ENCODE results near the gene ATMIN.

The ATMIN gene

GRCh38 chr16:81035398-81035974 lies at the start of gene ATMIN:
TSS of gene ATMIN (plus strand) at chr16:81035842. CDS start at chr16:81035871, 29 bp downstream.
- DNase-seq (ENCODE audit: low read depth in 2 of 2): peak; percentile 65 to 83

GRCh38 chr16:80986557-80986956 lies 49.1 kb upstream of the ATMIN start:
- DNase-seq (ENCODE audit: low read depth in 2 of 2): no peak

- DNase-seq (ENCODE audit: low read depth in 2 of 2): no peak
Observed at GRCh38 chr16:80988756-80989155, 46.9 kb upstream of the ATMIN start.

GRCh38 chr16:80989801-80990200 lies 45.8 kb upstream of the ATMIN start:
- no peak for DNase-seq (ENCODE audit: low read depth in 2 of 2)

- no peak for DNase-seq (ENCODE audit: low read depth in 2 of 2)
Observed at GRCh38 chr16:80990577-80990976, 45.1 kb upstream of the ATMIN start.

- DNase-seq (ENCODE audit: low read depth in 2 of 2): no peak
Observed at GRCh38 chr16:80990978-80991377, 44.7 kb upstream of the ATMIN start.

- DNase-seq (ENCODE audit: low read depth in 2 of 2): no peak
Observed at GRCh38 chr16:80991792-80992430, 43.7 kb upstream of the ATMIN start.

- no peak for DNase-seq (ENCODE audit: low read depth in 2 of 2)
Observed at GRCh38 chr16:80992676-80993293, 42.9 kb upstream of the ATMIN start.

- no peak for DNase-seq (ENCODE audit: low read depth in 2 of 2)
Observed at GRCh38 chr16:80993307-80993706, 42.3 kb upstream of the ATMIN start.

GRCh38 chr16:80993834-80994233 lies 41.8 kb upstream of the ATMIN start:
- no peak for DNase-seq (ENCODE audit: low read depth in 2 of 2)

- no peak for DNase-seq (ENCODE audit: low read depth in 2 of 2)
Observed at GRCh38 chr16:80994451-80994850, 41.2 kb upstream of the ATMIN start.

GRCh38 chr16:80996688-80997138 lies 38.9 kb upstream of the ATMIN start:
- no peak for DNase-seq (ENCODE audit: low read depth in 2 of 2)

GRCh38 chr16:80997139-80997798 lies 38.4 kb upstream of the ATMIN start:
- DNase-seq (ENCODE audit: low read depth in 2 of 2): no peak

GRCh38 chr16:80997964-80998620 lies 37.5 kb upstream of the ATMIN start:
- DNase-seq (ENCODE audit: low read depth in 2 of 2): no peak

- DNase-seq (ENCODE audit: low read depth in 2 of 2): no peak
Observed at GRCh38 chr16:81000873-81001272, 34.8 kb upstream of the ATMIN start.

- DNase-seq (ENCODE audit: low read depth in 2 of 2): no peak
Observed at GRCh38 chr16:81001330-81001729, 34.3 kb upstream of the ATMIN start.

- no peak for DNase-seq (ENCODE audit: low read depth in 2 of 2)
Observed at GRCh38 chr16:81003064-81003463, 32.6 kb upstream of the ATMIN start.

GRCh38 chr16:81003610-81004460 lies 31.8 kb upstream of the ATMIN start:
- no peak for DNase-seq (ENCODE audit: low read depth in 2 of 2)

- DNase-seq (ENCODE audit: low read depth in 2 of 2): no peak
Observed at GRCh38 chr16:81004646-81005353, 30.8 kb upstream of the ATMIN start.

- no peak for DNase-seq (ENCODE audit: low read depth in 2 of 2)
Observed at GRCh38 chr16:81005610-81006161, 30.0 kb upstream of the ATMIN start.

Data from stimulated activated CD4-positive, alpha-beta T cell treated with anti-CD3 and anti-CD28 coated beads, Interleukin-15, amount 100 ng/mL, for 48 hours (primary cell).